ENCODE results near the gene CGB5.
"Not testable (repeated sequence)": the region's sequence is repeated elsewhere in the genome, so short reads cannot be mapped to it uniquely, and the experiment has no call there.

CGB5 gene

DNA sequence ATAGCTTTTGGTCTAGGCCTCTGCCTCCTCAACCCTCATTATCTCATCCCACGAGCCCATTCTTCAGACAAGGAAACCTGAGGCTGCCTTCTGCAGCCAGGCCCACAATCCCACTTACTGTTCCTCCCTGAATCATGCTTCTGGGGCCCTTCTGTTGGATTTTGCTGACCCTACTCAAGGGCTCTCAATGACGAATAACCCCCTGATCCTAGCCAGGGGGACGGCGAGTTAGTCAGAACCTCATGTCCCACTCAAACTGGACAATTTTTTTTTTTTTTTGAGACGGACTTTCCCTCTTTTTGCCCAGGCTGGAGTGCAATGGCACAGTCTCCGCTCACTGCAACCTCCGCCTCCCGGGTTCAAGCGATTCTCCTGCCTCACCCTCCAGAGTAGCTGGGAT lies 21.5 kb upstream of the CGB5 start:
- DNase-seq = no peak

DNA sequence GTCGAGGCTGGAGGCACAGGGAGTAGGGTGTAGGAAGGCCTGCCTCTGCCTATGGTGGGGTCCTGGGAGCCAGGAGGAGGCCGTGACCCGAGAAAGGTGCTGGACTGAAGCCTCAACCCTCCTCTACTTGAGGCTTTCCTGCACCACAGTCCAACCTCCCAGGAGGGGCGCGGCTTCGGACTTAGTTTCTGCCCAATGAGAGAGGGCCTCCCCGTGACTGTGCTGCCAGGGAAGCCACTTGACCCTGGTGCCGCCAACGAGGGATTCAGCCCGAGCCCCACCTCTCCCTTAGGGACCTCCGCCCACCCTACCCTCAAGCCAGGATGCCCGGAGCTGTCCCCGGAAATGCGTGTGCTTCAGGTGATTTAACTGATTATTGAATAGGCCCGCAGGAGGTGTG lies 19.4 kb upstream of the CGB5 start, which contains the start of gene CGB3:
CGB3 (minus strand) TSS at position 101 of the 400 bp plus-strand sequence. CDS start 362 bp downstream, outside the sequence.
- not testable (repeated sequence) for DNase-seq

DNA sequence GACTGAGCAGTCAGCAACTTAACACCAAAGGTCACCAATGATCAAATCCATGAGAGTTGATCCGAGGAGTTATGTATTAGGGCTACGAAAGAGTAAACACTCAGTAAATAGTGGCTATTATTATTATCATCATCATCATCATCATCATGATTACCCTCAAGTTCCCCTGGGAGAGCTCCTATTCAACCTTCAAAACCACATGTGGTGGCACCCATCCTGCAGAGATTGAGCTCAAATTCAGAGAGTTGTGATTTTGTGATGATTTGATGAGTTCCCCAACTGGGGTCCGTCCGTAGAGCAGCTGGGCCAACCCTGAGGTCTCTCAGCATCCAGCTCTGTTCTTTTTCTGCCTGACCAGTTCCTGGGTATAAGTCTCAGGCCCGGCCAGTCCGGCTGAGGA lies 18.6 kb upstream of the CGB5 start:
- not testable (repeated sequence) for DNase-seq

DNA sequence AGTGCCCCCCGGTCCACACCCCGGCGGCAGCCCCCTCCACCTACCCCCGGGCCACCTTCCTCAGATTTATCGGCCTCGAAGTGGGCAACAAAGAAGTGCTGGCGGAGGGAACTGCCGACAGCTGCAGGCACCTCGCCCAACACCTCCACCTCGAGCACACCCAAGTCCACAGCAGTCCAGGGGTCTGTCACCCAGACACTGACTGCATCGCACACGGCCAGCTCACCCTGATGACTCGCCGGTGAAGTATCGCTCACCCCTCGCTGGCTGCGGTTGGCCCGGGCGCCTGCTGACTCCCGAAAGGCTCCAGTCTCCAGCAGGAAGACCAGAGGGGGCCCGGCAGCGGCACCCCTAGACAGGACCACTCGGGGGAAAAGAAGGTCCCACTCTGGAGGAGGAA lies 18.0 kb upstream of the CGB5 start:
- DNase-seq = not testable (repeated sequence)

DNA sequence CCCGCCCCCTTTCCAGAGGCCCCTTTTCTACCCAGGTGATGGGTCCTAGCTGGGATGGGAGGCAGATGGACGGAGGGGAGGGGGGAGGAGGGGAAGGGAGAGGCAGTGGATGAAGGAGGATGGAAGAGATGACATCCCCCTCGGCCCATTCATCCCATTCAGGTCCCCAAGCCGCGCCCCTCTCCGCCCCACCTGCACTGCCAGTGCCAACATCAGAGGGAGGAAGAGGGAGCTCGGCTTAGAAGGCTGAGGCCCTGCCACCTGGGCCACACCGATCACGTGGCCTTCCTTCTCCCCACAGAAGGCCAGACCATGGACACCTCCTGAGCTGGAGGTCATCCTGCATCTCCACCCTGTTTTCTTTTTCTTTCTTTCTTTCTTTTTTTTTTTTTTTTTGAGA lies 15.0 kb upstream of the CGB5 start:
- DNase-seq = not testable (repeated sequence)

DNA sequence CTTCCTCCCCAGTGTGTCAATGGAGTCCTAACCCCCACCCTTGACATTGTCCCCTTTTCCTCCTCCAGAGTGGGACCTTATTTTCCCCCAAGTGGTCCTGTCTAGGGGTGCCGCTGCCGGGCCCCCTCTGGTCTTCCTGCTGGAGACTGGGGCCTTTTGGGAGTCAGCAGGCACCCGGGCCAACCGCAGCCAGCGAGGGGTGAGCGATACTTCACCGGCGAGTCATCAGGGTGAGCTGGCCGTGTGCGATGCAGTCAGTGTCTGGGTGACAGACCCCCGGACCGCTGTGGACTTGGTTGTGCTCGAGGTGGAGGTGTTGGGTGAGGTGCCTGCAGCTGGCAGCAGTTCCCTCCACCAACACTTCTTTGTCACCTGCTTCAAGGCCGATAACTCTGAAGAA lies 13.9 kb upstream of the CGB5 start:
- DNase-seq = not testable (repeated sequence)

DNA sequence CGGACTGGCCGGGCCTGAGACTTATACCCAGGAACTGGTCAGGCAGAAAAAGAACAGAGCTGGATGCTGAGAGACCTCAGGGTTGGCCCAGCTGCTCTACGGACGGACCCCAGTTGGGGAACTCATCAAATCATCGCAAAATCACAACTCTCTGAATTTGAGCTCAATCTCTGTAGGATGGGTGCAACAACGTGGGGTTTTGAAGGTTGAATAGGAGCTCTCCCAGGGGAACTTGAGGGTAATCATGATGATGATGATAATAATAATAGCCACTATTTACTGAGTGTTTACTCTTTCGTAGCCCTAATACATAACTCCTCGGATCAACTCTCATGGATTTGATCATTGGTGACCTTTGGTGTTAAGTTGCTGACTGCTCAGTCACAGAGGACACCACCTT lies 13.3 kb upstream of the CGB5 start:
- not testable (repeated sequence) for DNase-seq

DNA sequence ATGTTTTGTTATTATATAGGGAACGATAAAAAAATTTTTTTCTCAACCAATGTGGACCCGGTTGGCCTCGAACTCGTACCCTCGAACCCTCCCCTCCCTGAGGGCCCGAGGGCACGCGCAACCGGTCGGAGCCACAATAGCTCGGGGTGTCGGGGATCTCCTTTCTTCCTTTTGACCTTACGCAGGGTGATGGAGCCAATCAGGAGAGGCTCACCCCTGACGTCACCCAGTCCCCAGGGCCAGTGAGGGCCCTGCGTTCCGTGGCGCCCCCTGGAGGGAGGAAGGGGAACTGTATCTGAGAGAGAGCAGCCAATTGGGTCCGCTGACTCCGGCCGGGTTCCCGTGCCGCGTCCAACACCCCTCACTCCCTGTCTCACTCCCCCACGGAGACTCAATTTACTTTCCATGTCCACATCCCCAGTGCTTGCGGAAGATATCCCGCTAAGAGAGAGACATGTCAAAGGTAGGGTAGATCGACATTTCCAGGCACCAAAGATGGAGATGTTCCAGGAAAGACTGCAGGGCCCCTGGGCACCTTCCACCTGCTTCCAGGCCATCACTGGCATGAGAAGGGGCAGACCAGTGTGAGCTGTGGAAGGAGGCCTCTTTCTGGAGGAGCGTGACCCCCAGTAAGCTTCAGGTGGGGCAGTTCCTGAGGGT lies 11.9 kb upstream of the CGB5 start, which contains the start of gene CGB2:
CGB2 (plus strand) TSS at position 249 of the 660 bp plus-strand sequence; CDS start at position 455, 206 bp downstream.
- peak; percentile 77 for DNase-seq

DNA sequence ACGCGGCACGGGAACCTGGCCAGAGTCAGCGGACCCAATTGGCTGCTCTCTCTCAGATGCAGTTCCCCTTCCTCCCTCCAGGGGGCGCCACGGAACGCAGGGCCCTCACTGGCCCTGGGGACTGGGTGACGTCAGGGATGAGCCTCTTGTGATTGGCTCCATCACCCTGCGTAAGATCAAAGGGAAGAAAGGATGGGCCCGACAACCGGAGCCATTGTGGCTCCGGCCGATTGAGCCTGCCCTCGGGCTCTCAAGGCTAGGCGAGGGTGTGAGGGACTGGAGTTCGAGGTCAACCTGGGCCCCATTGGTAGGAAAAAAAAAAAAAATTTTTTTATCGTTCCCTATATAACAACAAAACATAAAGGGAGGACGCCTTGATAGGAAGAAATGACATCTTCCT lies 6.8 kb upstream of the CGB5 start, which contains the start of gene CGB1:
CGB1 (minus strand) TSS at position 81 of the 400 bp plus-strand sequence. CDS start 184 bp downstream, outside the sequence.
- DNase-seq = peak; percentile 63

DNA sequence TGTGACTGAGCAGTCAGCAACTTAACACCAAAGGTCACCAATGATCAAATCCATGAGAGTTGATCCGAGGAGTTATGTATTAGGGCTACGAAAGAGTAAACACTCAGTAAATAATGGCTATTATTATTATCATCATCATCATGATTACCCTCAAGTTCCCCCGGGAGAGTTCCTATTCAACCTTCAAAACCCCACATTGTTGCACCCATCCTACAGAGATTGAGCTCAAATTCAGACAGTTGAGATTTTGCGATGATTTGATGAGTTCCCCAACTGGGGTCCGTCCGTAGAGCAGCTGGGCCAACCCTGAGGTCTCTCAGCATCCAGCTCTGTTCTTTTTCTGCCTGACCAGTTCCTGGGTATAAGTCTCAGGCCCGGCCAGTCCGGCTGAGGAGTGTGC lies 5.5 kb upstream of the CGB5 start:
- not testable (repeated sequence) for DNase-seq

DNA sequence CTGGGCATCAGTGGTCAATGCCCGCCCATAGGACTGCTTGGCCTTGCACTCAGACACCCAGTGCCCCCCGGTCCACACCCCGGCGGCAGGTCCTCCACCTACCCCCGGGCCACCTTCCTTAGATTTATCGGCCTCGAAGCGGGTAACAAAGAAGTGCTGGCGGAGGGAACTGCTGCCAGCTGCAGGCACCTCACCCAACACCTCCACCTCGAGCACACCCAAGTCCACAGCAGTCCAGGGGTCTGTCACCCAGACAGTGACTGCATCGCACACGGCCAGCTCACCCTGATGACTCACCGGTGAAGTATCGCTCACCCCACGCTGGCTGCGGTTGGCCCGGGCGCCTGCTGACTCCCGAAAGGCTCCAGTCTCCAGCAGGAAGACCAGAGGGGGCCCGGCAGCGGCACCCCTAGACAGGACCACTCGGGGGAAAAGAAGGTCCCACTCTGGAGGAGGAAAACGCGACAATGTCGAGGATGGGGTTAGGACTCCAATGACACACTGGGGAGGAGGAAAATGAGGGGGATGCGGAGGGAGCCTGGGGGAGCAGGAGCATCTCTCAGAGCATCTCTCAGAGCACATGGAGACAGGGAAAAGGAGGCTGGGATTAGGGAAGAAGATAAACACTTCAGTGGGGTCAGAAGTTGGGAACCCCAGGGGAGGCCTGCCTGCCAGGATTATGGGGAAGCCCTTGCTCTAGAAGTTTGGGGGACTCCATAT lies 4.9 kb upstream of the CGB5 start:
- DNase-seq = not testable (repeated sequence)

DNA sequence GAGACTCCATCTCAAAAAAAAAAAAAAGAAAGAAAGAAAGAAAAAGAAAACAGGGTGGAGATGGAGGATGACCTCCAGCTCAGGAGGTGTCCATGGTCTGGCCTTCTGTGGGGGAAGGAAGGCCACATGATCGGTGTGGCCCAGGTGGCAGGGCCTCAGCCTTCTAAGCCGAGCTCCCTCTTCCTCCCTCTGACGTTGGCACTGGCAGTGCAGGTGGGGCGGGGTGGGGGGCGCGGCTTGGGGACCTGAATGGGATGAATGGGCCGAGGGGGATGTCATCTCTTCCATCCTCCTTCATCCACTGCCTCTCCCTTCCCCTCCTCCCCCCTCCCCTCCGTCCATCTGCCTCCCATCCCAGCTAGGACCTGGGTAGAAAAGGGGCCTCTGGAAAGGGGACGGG lies 3.9 kb upstream of the CGB5 start:
- DNase-seq = not testable (repeated sequence)

DNA sequence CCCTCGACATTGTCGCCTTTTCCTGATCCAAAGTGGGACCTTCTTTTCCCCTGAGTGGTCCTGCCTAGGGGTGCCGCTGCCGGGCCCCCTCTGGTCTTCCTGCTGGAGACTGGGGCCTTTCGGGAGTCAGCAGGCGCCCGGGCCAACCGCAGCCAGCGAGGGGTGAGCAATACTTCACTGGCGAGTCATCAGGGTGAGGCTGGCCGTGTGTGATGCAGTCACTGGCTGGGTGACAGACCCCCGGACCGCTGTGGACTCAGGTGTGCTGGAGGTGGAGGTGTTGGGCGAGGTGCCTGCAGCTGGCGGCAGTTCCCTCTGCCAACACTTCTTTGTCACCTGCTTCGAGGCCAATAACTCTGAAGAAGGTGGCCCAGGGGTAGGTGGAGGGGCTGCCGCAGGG lies 1.5 kb upstream of the CGB5 start:
- no peak for DNase-seq

DNA sequence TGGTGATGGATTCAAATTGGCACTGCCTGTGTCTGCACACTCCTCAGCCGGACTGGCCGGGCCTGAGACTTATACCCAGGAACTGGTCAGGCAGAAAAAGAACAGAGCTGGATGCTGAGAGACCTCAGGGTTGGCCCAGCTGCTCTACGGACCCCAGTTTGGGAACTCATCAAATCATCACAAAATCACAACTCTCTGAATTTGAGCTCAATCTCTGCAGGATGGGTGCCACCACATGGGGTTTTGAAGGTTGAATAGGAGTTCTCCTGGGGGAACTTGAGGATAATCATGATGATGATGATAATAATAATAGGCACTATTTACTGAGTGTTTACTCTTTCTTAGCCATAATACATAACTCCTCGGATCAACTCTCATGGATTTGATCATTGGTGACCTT lies 982 bp upstream of the CGB5 start:
- DNase-seq = not testable (repeated sequence)

DNA sequence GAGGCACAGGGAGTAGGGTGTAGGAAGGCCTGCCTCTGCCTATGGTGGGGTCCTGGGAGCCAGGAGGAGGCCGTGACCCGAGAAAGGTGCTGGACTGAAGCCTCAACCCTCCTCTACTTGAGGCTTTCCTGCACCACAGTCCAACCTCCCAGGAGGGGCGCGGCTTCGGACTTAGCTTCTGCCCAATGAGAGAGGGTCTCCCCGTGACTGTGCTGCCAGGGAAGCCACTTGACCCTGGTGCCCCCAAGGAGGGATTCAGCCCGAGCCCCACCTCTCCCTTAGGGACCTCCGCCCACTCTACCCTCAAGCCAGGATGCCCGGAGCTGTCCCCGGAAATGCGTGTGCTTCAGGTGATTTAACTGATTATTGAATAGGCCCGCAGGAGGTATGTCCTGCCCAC lies 5.4 kb downstream of the CGB5 start, which contains the start of gene CGB8:
CGB8 (minus strand) TSS at position 101 of the 400 bp plus-strand sequence. CDS start 372 bp downstream, outside the sequence.
- not testable (repeated sequence) for DNase-seq

DNA sequence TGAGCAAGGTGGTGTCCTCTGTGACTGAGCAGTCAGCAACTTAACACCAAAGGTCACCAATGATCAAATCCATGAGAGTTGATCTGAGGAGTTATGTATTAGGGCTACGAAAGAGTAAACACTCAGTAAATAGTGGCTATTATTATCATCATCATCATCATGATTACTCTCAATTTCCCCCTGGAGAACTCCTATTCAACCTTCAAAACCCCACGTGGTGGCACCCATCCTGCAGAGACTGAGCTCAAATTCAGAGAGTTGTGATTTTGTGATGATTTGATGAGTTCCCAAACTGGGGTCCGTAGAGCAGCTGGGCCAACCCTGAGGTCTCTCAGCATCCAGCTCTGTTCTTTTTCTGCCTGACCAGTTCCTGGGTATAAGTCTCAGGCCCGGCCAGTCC lies 6.2 kb downstream of the CGB5 start:
- not testable (repeated sequence) for DNase-seq

DNA sequence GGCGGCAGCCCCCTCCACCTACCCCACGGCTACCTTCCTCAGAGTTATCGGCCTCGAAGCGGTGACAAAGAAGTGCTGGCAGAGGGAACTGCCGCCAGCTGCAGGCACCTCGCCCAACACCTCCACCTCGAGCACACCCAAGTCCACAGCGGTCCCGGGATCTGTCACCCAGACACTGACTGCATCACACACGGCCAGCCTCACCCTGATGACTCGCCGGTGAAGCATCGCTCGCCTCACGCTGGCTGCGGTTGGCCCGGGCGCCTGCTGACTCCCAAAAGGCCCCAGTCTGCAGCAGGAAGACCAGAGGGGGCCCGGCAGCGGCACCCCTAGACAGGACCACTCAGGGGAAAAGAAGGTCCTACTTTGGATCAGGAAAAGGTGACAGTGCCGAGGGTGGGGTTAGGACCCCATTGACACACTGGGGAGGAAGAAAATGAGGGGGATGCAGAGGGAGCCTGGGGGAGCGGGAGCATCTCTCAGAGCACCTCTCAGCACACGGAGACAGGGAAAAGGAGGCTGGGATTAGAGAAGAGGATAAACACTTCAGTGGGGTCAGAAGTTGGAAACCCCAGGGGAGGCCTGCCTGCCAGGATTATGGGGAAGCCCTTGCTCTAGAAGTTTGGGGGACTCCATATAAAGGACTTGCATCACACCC lies 6.9 kb downstream of the CGB5 start:
- DNase-seq = not testable (repeated sequence)

DNA sequence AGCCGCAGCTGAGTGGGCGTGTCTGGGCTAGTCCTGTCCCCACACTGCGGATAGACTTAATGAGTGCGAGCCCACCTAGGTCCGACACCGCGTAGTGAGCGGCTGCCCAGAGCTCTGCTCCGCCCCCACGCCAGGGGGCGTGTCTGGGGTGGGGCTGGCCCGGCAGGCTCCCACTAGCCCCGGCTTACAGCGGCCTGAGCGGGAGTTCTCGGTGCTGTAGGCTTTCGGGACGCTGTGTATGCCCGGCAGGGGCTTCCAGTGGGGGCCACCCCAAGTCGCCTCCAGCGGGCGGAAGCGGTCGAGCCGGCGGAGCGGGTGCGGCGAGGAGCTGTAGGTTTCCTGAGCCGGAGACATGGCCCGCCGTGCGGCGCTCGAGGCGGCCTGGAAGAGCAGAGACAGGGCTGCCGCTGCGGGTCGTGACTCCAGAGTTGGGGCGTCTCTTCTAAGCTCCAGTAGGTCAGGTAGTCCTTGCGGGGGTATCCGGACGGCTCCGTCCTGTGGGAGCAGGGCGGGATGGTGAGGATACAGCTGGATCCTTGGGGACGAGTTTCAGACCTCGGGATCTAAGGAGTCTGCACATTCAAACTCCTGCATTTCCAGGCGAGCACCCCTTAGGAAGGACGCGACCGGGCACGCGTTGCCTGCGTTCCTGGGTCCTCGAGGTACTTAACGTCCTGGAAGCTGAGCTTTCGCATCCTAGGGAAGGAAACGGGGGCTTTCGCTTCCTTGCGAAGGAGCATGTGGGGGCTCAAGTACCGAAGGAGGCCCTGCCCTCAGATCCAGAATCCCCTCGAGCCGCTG lies 12.7 kb downstream of the CGB5 start:
- DNase-seq = peak; percentile 60

DNA sequence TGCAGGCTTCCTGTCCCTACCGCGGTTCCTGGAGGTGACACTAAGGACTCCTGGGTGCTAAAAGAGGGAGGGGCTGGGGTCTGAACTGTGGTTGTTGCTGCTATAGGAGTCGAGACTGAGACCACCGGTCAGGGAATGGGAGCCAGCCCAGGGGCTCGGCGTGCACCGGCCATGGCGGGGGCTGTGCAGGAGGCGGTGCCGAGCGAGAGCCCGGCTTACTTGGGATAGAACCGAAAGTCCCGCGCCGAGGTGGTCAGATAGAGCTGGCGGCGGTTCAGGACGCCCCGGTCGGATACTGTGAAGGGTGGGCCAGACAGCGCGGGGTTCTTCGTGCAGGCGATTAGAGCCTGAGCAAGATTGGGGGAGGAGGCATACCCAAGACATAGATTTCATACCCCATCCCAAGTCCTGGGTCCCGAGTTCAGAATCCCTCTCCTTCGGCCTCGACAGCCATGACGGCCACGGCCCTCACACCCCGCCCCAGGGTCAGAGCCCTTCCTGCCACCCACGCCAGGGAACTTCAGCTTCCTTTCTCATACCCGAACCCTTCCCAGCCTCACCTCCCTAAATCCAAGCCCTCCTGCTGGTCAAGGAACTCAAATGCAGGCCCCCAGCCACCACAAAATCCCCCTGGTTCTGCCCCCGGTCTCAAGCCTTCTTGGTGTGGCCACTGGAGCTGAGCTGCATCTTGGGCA lies 13.4 kb downstream of the CGB5 start:
- DNase-seq = not testable (repeated sequence)

DNA sequence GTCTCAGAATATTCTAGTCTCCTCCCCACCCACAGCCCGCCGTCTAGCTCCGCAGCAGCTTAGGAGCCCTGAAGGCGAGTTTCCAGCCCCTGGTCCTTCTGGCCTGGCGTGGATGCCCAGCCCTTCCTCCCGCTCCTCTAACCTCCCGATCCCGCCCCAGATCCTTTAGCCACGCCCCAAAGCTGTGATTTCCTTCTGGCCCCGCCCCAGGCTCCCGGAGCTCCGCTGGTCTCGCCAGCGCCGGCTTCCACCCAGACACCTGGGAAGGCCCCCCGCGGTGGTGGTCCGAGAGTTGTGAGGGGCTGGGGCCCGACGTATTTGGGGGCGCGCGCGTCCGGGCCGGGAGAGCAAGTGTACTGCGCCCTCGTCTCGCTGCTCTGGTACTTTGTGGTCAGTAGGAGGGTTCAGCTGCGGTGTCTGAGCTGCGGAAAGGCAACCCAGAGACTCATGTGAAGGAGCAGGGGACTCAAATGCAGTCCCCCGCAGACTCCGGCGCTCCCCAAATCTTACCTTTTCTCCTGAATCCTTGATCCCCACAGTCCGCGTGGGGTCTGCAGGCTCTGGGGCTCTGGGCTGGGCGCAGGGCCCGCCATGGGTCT lies 14.1 kb downstream of the CGB5 start, which contains the start of gene CGB7:
CGB7 (minus strand) TSS at position 114 of the 599 bp plus-strand sequence. CDS start 2,374 bp downstream, outside the sequence.
- peak; percentile 25 for DNase-seq

DNA sequence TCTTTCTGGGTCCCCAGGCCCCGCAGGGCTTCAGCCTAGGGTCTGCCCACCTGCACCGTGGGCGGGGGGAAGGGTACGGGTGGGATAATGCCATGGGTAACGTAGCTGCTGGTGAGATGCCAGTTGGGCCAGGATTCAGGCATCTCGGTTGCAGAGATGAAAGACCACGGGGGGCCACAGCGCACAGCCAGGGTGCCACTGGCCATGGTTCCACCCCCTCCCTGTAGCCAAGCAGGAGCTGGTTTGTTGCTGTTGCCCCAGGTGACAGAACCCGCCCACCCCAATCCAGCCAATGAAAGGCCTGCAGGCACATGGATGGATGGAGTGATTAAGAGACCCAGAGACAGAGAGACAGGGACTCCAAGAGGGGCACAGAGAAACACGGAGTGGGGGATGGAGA lies 14.9 kb downstream of the CGB5 start:
- peak; percentile 25 for DNase-seq

Measured in hematopoietic multipotent progenitor cell treated with erythropoietin and hydrocortisone succinate and interleukin-3 and kit ligand, for 6 days (in vitro differentiated cells).